ENCODE data around the gene CDIPT. TPM values are rescaled to one million over a fixed set of nuclear protein-coding genes. Genes with fewer than 3 reads are reported as not detected.
A peak's percentile ranks its signal among the peaks of the same experiment; 100 is the strongest.

The CDIPT gene
- total RNA-seq, 1 donor from 2014 or later, result 89.4 TPM

DNA sequence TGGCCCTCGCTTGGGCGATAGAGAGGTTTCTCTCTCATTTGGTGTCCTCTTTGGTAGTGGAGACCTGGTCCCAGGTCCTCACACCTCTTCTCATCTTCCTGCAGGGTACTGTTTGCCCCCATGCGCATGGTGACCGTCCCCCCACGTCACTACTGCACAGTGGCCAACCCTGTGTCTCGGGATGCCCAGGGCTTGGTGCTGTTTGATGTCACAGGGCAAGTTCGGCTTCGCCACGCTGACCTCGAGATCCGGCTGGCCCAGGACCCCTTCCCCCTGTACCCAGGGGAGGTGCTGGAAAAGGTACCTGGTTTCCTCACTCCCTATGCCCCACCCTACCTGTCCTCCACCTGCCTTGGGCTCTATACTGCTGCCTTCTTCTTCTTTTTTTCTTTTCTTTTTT is 32.3 kb downstream of the CDIPT start:
- Histone ChIP-seq H3K4me3 (no peak overlapping the region), H3K27me3 (no peaks in the 10 kb centered on the region), H3K9me3 (no peaks in the 10 kb centered on the region), H3K4me1 (peaks cover 33% of the 10 kb centered on the region), H3K27ac (no peak overlapping the region), H3K36me3 (peaks cover 0 to 51% of the 10 kb centered on the region in 2 donors)
- TF ChIP-seq POLR2AphosphoS5 (IDR thresholded peaks at IDR 0.05; ENCODE audit: insufficient read depth in 1 of 2, low read depth in 1 of 2), result no peak
- TF ChIP-seq, protein P1, sequence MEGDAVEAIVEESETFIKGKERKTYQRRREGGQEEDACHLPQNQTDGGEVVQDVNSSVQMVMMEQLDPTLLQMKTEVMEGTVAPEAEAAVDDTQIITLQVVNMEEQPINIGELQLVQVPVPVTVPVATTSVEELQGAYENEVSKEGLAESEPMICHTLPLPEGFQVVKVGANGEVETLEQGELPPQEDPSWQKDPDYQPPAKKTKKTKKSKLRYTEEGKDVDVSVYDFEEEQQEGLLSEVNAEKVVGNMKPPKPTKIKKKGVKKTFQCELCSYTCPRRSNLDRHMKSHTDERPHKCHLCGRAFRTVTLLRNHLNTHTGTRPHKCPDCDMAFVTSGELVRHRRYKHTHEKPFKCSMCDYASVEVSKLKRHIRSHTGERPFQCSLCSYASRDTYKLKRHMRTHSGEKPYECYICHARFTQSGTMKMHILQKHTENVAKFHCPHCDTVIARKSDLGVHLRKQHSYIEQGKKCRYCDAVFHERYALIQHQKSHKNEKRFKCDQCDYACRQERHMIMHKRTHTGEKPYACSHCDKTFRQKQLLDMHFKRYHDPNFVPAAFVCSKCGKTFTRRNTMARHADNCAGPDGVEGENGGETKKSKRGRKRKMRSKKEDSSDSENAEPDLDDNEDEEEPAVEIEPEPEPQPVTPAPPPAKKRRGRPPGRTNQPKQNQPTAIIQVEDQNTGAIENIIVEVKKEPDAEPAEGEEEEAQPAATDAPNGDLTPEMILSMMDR (IDR thresholded peaks at IDR 0.05), result no peak
- TF ChIP-seq POLR2A (IDR thresholded peaks at IDR 0.05), result no peak
- DNase-seq (ENCODE audit: extremely low spot score in 2 of 2), result no peak
- intact Hi-C loops (cut with DNase I), result no loop called here

- peaks cover 77% of the 10 kb centered on the region for H3K4me1 ChIP-seq
- peaks cover 0 to 12% of the 10 kb centered on the region in 2 donors for H3K36me3 ChIP-seq
- no peak overlapping the region for H3K4me3 ChIP-seq
- no peaks in the 10 kb centered on the region for H3K27me3 ChIP-seq
- no peak for DNase-seq (ENCODE audit: extremely low spot score in 2 of 2)
- TF ChIP-seq POLR2AphosphoS5 (IDR thresholded peaks at IDR 0.05; ENCODE audit: insufficient read depth in 1 of 2, low read depth in 1 of 2) (no peak), POLR2A (IDR thresholded peaks at IDR 0.05) (no peak)
- TF ChIP-seq, protein P1 (IDR thresholded peaks at IDR 0.05), result no peak
- H3K9me3 ChIP-seq, result no peaks in the 10 kb centered on the region
- peak overlapping the region; percentile 93 for H3K27ac ChIP-seq
- intact Hi-C loops (cut with DNase I), result no loop called here
These were observed 36.7 kb downstream of the CDIPT start for GRCh38 chr16:29826342-29826695.

GRCh38 chr16:29825145-29826044 is 37.6 kb downstream of the CDIPT start:
- Histone ChIP-seq H3K27me3 (no peaks in the 10 kb centered on the region), H3K27ac (peak overlapping the region; percentile 93), H3K4me3 (peak overlapping the region in 1 of 2 donors; percentile 17), H3K9me3 (no peaks in the 10 kb centered on the region), H3K36me3 (peaks cover 0 to 3% of the 10 kb centered on the region in 2 donors), H3K4me1 (peaks cover 83% of the 10 kb centered on the region)
- TF ChIP-seq POLR2A (IDR thresholded peaks at IDR 0.05) (no peak), POLR2AphosphoS5 (IDR thresholded peaks at IDR 0.05; ENCODE audit: insufficient read depth in 1 of 2, low read depth in 1 of 2) (peak in 1 of 2 donors; percentile 81)
- TF ChIP-seq, protein P1 (IDR thresholded peaks at IDR 0.05), result no peak
- peak in 1 of 2 donors; percentile 89 for DNase-seq (ENCODE audit: extremely low spot score in 2 of 2)
- intact Hi-C loops (cut with DNase I), result no loop called here

DNA sequence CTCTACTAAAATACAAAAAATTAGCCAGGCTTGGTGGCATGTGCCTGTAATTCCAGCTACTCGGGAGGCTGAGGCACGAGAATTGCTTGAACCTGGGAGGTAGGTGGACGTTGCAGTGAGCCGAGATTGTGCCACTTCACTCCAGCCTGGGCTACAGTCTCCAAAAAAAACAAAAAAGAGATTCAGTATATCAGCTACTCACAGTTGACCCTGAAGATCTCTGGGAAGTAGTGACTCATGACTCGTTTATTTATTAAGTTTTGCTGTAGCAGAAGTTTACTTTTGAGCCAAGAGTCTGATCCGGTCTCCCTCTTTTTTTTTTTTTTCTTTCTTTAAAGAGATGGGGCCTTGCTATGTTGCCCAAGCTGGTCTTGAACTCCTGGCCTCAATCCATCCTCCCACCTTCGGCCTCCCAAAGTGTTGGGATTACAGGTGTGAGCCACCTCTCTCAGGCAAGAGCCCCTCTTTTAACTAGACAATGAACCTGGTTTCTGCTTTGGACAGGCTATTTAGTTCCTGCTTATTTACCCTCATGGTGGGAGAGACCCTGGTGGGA is 38.4 kb downstream of the CDIPT start:
- intact Hi-C loops (cut with DNase I), result no loop called here
- Histone ChIP-seq H3K4me3 (peak overlapping the region in 1 of 2 donors; percentile 17), H3K36me3 (no peaks in the 10 kb centered on the region), H3K9me3 (no peaks in the 10 kb centered on the region), H3K4me1 (peaks cover 83% of the 10 kb centered on the region), H3K27ac (peak overlapping the region; percentile 93), H3K27me3 (no peaks in the 10 kb centered on the region)
- TF ChIP-seq, protein P1 (IDR thresholded peaks at IDR 0.05), result no peak
- TF ChIP-seq POLR2AphosphoS5 (IDR thresholded peaks at IDR 0.05; ENCODE audit: insufficient read depth in 1 of 2, low read depth in 1 of 2) (peak in 1 of 2 donors; percentile 51), POLR2A (IDR thresholded peaks at IDR 0.05) (no peak)
- no peak for DNase-seq (ENCODE audit: extremely low spot score in 2 of 2)

Measured in vagina (tissue), 2 donors.